ENCODE measurements around the gene ACE2. TPM values are rescaled to one million over a fixed set of nuclear protein-coding genes. Genes with fewer than 3 reads are reported as not detected.

The ACE2 gene
- total and polyA plus RNA-seq, 2 of the 8 experiments (the other 6 are each of a cell fraction or from before 2014, with no cell fraction given), result 0.06 TPM; not detected in 1

DNA sequence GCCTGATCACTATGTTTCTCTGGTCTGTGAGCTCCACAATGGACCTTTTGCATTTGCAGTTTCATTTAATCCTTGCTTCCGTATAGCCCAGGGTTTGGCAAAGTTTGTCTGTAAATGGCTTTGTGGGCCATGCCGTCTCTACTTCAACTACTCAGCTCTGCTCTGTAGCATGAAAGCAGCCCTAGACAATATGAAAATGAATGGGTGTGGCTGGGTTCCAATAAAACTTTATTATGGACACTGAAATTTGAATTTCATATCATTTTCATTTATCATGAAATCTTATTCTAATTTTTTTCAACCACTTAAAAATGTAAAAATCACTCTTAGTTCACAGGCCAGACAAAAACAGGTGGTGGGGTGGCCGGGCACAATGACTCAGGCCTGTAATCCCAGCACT is 41.5 kb downstream of the ACE2 start:
- WGBS, 2 experiments (ENCODE audit: extremely low coverage in 1 of 2, insufficient coverage in 1 of 2, insufficient read length in 1 of 2, insufficient replicate concordance in 2 of 2, low coverage in 1 of 2, low lambda C conversion rate in 2 of 2, missing lambda C conversion rate in 1 of 2), result 79% methylated on average over 2 of the region's 3 CpGs; no CpG with 5 or more reads in 1 of the 2 experiments
- H2AFZ ChIP-seq (ENCODE audit: low read length), result no peak overlapping the region

More for the DNA sequence above, 41.5 kb downstream of the ACE2 start:
- H2BK20ac ChIP-seq (ENCODE audit: low read length), result no peak overlapping the region
- no peak overlapping the region for H2BK15ac ChIP-seq (ENCODE audit: low read length)
- H3K9ac ChIP-seq (replicated peaks in 1 of 4; ENCODE audit: extremely low read depth in 1 of 4, low read depth in 3 of 4, low read length in 3 of 4), result no peak overlapping the region
- ChIA-PET POLR2A (ENCODE audit: partially characterized antibody) (no interaction called here), CTCF (ENCODE audit: partially characterized antibody) (interaction anchor here (0.6 to 0.7 kb wide), 2 partner anchors 9 to 1559 kb away, joined by 3 to 4 read pairs; no protein-coding TSS in a partner anchor)
- no peak overlapping the region for H2BK120ac ChIP-seq (replicated peaks; ENCODE audit: low read depth, low read length)
- no peak overlapping the region for H2AK5ac ChIP-seq (ENCODE audit: low read depth, low read length)
- no peak overlapping the region for H2BK12ac ChIP-seq (ENCODE audit: low read depth, low read length)
- H3K23ac ChIP-seq (ENCODE audit: insufficient read length), result no peak overlapping the region
- H3K4ac ChIP-seq (replicated peaks; ENCODE audit: insufficient read length, low read depth, low read length), result no peak overlapping the region
- H3K4me2 ChIP-seq (ENCODE audit: insufficient read depth in 1 of 2, low read depth in 2 of 2, low read length in 2 of 2), result no peak overlapping the region
- DNase-seq (ENCODE audit: low read depth in 1 of 2, low spot score in 2 of 2) (no peak), FAIRE-seq (no peak)
- H3K79me1 ChIP-seq (ENCODE audit: low read depth, low read length), result no peaks in the 10 kb centered on the region
- H3K4me3 ChIP-seq (ENCODE audit: extremely low read depth in 1 of 4, insufficient read depth in 2 of 4, low read depth in 3 of 4, low read length in 4 of 4), result no peak overlapping the region
- no peaks in the 10 kb centered on the region for H3K79me2 ChIP-seq (ENCODE audit: control insufficient read depth in 1 of 2, insufficient read depth in 2 of 2, low read length in 2 of 2)
- no peaks in the 10 kb centered on the region for H3K23me2 ChIP-seq (ENCODE audit: low read depth, low read length)
- no peak overlapping the region for H3K27ac ChIP-seq (ENCODE audit: low read depth, low read length)
- no peaks in the 10 kb centered on the region for H3K27me3 ChIP-seq (replicated peaks in 1 of 4; ENCODE audit: control insufficient read depth in 3 of 4, extremely low read depth in 1 of 4, insufficient read depth in 3 of 4, low read length in 3 of 4)
- TF ChIP-seq SP4 (IDR thresholded peaks at IDR 0.05; ENCODE audit: low read length) (no peak), NRF1 (IDR thresholded peaks at IDR 0.05; ENCODE audit: low read depth, low read length) (no peak), TAF1 (IDR thresholded peaks at IDR 0.05; ENCODE audit: low read depth, low read length) (no peak), RFX5 (IDR thresholded peaks at IDR 0.05; ENCODE audit: borderline replicate concordance, low read depth, low read length) (no peak), BCL11A (IDR thresholded peaks at IDR 0.05; ENCODE audit: low read depth in 2 of 2, low read length in 2 of 2) (no peak), EZH2 (IDR thresholded peaks at IDR 0.05; ENCODE audit: low read depth, low read length, severe bottlenecking) (no peak), TEAD4 (IDR thresholded peaks at IDR 0.05; ENCODE audit: low read depth, low read length) (no peak), POU5F1 (IDR thresholded peaks at IDR 0.05; ENCODE audit: low read depth, low read length) (no peak), ZNF274 (IDR thresholded peaks at IDR 0.05; ENCODE audit: borderline replicate concordance, extremely low read depth, low read length) (no peak), TBP (IDR thresholded peaks at IDR 0.05; ENCODE audit: low read depth, low read length) (no peak), EGR1 (IDR thresholded peaks at IDR 0.05; ENCODE audit: borderline replicate concordance, low read depth, low read length) (no peak), FOSL1 (IDR thresholded peaks at IDR 0.05; ENCODE audit: insufficient read depth, low read depth, low read length) (no peak)
- H3K18ac ChIP-seq (ENCODE audit: extremely low read depth, low read length), result no peak overlapping the region
- no peak overlapping the region for H4K8ac ChIP-seq (ENCODE audit: extremely low read depth, insufficient read depth, low read length)
- H4K20me1 ChIP-seq (replicated peaks in 1 of 2; ENCODE audit: control insufficient read depth in 1 of 2, insufficient read depth in 2 of 2, low read length in 2 of 2), result no peaks in the 10 kb centered on the region
- H3K56ac ChIP-seq (replicated peaks; ENCODE audit: insufficient read length, low read depth, low read length), result no peak overlapping the region
- no peaks in the 10 kb centered on the region for H3K9me3 ChIP-seq (ENCODE audit: insufficient read depth in 2 of 2, low read depth in 1 of 2, low read length in 1 of 2)
- H3K14ac ChIP-seq (ENCODE audit: insufficient read length), result no peak overlapping the region
- no peak overlapping the region for H4K91ac ChIP-seq (replicated peaks; ENCODE audit: insufficient read length, low read length)
- no peaks in the 10 kb centered on the region for H3K4me1 ChIP-seq (replicated peaks in 1 of 4; ENCODE audit: control insufficient read depth in 3 of 4, insufficient read depth in 4 of 4, low read length in 3 of 4)
- H4K5ac ChIP-seq (ENCODE audit: insufficient read length, low read depth, low read length), result no peak overlapping the region
- H3K36me3 ChIP-seq (ENCODE audit: control insufficient read depth in 2 of 4, insufficient read depth in 4 of 4, low read length in 3 of 4), result no peaks in the 10 kb centered on the region
- H2BK5ac ChIP-seq (ENCODE audit: low read depth, low read length), result no peak overlapping the region
